Subcutaneous abdominal adipose tissue (tissue), 5 donors: ENCODE data around the gene PRR4.

ENCODE experiments used
- H3K27ac ChIP-seq: one replicate; pipeline ENCODE4 v1.7.0; 2013; ENCODE audit warnings: low read depth, mild to moderate bottlenecking, inconsistent platforms, low read length, moderate library complexity
- H3K27me3 ChIP-seq, 5 donors: one replicate each; pipeline ENCODE4 v1.7.0; 2013; ENCODE audit warnings: low read length in 5 of 5, inconsistent platforms in 1 of 5; ENCODE audit not compliant: control insufficient read depth in 5 of 5, insufficient read depth in 4 of 5
- H3K36me3 ChIP-seq, 5 donors: one replicate each; pipeline ENCODE4 v1.7.0; 2013; ENCODE audit warnings: low read length in 5 of 5; ENCODE audit not compliant: control insufficient read depth in 5 of 5, insufficient read depth in 5 of 5
- H3K4me1 ChIP-seq, 5 donors: one replicate each; pipeline ENCODE4 v1.7.0; 2013; ENCODE audit warnings: low read length in 5 of 5, mild to moderate bottlenecking in 3 of 5, moderate library complexity in 1 of 5; ENCODE audit not compliant: control insufficient read depth in 5 of 5, insufficient read depth in 5 of 5
- H3K4me3 ChIP-seq, 5 donors: one replicate each; pipeline ENCODE4 v1.7.0; 2013; ENCODE audit warnings: low read length in 5 of 5, low read depth in 1 of 5
- H3K9ac ChIP-seq, 5 donors: one replicate each; pipeline ENCODE4 v1.7.0; 2013; ENCODE audit warnings: low read length in 5 of 5, mild to moderate bottlenecking in 4 of 5, moderate library complexity in 3 of 5
- H3K9me3 ChIP-seq, 5 donors: one replicate each; pipeline ENCODE4 v1.7.0; 2013; ENCODE audit warnings: low read length in 5 of 5; ENCODE audit not compliant: control insufficient read depth in 5 of 5
- donor health status: healthy.
- donor health status: healthy.
- donor health status: healthy.
- donor health status: healthy.
- donor health status: healthy.

The PRR4 gene

GRCh38 chr12:10807186-10807585 lies 42.1 kb downstream of the PRR4 start, which contains the start of gene TAS2R8:
Gene TAS2R8, minus strand, starts transcription at chr12:10807286. Its CDS starts 306 bp downstream, at chr12:10806980.
- H3K4me3 ChIP-seq, result no peak within 1 kb of the TSS
- H3K9me3 ChIP-seq, result no peaks in the 10 kb centered on the region
- no peak within 1 kb of the TSS for H3K27ac ChIP-seq
- H3K36me3 ChIP-seq, result no peaks in the 10 kb centered on the region
- no peaks in the 10 kb centered on the region for H3K4me1 ChIP-seq
- H3K27me3 ChIP-seq, result no peaks in the 10 kb centered on the region
- no peak within 1 kb of the TSS for H3K9ac ChIP-seq

- Histone ChIP-seq H3K4me1 (no peaks in the 10 kb centered on the region), H3K9ac (no peak within 1 kb of the TSS), H3K27me3 (no peaks in the 10 kb centered on the region), H3K4me3 (no peak within 1 kb of the TSS), H3K9me3 (no peaks in the 10 kb centered on the region), H3K27ac (no peak within 1 kb of the TSS), H3K36me3 (no peaks in the 10 kb centered on the region)
These were observed 46.7 kb downstream of the PRR4 start, which contains the start of gene TAS2R7 for GRCh38 chr12:10802587-10802986. Gene TAS2R7, minus strand, starts transcription at chr12:10802627. Its CDS starts 57 bp downstream, at chr12:10802570.

- no peak overlapping the region for H3K9ac ChIP-seq
- no peaks in the 10 kb centered on the region for H3K4me1 ChIP-seq
- H3K4me3 ChIP-seq, result no peak overlapping the region
- no peaks in the 10 kb centered on the region for H3K27me3 ChIP-seq
- H3K27ac ChIP-seq, result no peak overlapping the region
- H3K36me3 ChIP-seq, result no peaks in the 10 kb centered on the region
- no peaks in the 10 kb centered on the region for H3K9me3 ChIP-seq
These were observed 47.5 kb downstream of the PRR4 start for GRCh38 chr12:10801741-10802140.
